Astrocyte (in vitro differentiated cells and primary cell): ENCODE measurements around the gene IPPK.

Source experiments
- CTCF ChIP-seq: IDR thresholded peaks from 2 replicates; pipeline ENCODE4 v1.5.1; 2011; ENCODE audit warnings: low read depth, mild to moderate bottlenecking, inconsistent platforms, low read length, moderate library complexity; ENCODE audit not compliant: insufficient read depth
- EZH2 ChIP-seq: IDR thresholded peaks from 2 replicates; pipeline ENCODE4 v1.6.1; 2012; ENCODE audit warnings: mild to moderate bottlenecking, low read length, inconsistent platforms; ENCODE audit not compliant: insufficient read depth

GRCh38 chr9:92641092-92641809, 28.7 kb downstream of the IPPK start:
- TF ChIP-seq CTCF (no peak), EZH2 (no peak)
